Sciatic nerve (tissue), 2 donors: Measurements from ENCODE around the gene CISD3. TPM values are rescaled to one million over a fixed set of nuclear protein-coding genes. Genes with fewer than 3 reads are reported as not detected.

Source experiments
- ATAC-seq: fragments of 200-7000 bp; cut with Tn5 transposase; one replicate; pipeline ENCODE4 v1.9.1; 2020; ENCODE audit warnings: mild to moderate bottlenecking, moderate library complexity
- DNase-seq: peaks from one replicate; pipeline ENCODE4 v3.0.0-alpha.2; 2020; ENCODE audit warnings: low spot score
- intact Hi-C: fragments of 100-400 bp; cut with DNase I; formaldehyde crosslinking; loops from one replicate; pipeline ENCODE4 v1.14.2; 2022
- total RNA-seq: library from RNA; stranded (reverse); fragmentation: NEBNext Ultra II Directional; extraction: Animal tissue kit (Norgen Biotek cat#: 25700); gene quantifications from one replicate; pipeline ENCODE4 v1.2.1, GENCODE V29; 2021
- donor health status: DM: no; HTN: no; CAD: no.
- donor health status: DM: no; HTN: no; CAD: no.

Gene CISD3
- total RNA-seq, 1 donor from 2014 or later = 17.3 TPM

DNA sequence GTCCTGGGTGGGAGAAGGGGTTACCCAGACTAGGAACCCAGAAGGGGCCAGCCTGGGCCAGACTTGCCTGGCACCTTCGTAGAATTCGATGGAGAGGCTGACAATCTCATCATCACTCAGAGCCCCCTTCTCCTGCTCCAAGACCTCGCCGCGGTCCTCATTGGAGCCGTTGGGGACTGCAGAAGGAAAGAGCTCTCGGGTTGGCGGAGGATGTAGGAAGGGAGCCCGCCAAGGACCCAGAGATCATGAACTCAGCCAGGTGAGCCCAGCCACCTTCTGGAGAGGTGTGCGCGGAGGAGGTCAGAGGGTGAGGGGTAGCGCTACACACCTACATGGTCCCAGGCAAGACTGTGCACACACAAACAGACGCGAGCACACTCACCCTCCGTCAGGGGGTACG, 8.5 kb downstream of the CISD3 start:
- intact Hi-C loops = no loop called here
- no peak for DNase-seq
- no peak for ATAC-seq

DNA sequence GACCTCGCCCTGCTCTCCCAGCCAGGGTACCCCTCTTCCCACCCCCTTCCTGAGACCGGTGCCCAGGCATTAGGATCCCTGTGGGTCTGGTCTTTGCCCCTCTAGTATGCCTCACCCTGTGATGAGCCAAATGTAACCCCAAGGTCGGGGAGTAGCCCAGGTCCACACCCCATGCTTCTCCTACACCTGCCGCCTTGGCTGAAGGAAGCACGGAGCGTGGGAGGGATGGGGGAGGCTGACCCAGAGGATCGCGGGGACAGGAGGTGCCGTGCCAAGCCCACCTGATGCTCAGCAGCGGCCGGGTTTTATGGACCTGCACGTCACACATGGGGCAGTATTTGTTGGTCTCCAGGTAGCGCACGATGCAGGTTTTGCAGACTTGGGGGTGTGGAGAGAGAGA, 9.2 kb downstream of the CISD3 start:
- ATAC-seq = no peak
- DNase-seq = no peak
- intact Hi-C loops = no loop called here

DNA sequence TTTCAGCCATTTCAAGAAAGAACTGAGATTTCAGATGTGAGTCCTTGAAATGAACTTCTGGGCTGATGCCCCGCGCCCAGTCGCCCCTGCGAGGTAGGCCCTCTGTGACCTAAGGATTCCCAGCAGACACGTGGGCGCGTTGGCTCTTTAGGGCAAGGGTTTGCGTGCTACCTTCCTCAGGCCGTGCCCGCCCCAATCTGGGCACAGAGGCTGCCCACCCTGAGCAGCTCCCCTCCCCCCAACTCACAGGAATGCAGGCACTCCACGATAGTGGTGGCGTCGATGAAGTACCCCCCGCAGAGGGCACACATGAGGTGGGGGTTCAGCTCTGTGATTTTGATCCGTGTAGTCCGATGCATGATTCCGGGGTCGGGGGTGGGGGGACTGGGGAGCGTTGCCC, 9.9 kb downstream of the CISD3 start:
- no peak for ATAC-seq
- no peak for DNase-seq
- intact Hi-C loops = no loop called here

DNA sequence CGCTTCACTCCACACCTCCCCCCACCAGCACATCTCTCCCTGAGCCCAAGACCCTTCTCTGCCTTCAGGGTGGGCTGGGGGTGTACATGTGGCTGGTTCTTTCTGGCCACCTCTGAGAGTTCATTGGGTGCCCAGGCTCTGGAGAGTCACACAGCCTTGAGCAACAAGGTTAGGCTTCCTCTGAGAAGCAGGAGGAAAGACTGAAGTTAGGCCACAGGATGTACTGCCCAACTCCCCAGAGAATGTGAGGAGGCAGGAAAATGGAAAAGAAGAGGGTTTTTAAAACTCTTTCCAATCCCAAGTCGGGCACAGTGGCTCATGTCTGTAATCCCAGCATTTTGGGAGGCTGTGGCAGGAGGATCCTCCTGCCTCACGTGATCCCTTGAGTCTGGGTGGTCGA, 10.7 kb downstream of the CISD3 start:
- intact Hi-C loops = no loop called here
- ATAC-seq (no peak), DNase-seq (no peak)

GRCh38 chr17:38741461-38741860, 11.3 kb downstream of the CISD3 start:
- ATAC-seq (no peak), DNase-seq (no peak)
- intact Hi-C loops = no loop called here

DNA sequence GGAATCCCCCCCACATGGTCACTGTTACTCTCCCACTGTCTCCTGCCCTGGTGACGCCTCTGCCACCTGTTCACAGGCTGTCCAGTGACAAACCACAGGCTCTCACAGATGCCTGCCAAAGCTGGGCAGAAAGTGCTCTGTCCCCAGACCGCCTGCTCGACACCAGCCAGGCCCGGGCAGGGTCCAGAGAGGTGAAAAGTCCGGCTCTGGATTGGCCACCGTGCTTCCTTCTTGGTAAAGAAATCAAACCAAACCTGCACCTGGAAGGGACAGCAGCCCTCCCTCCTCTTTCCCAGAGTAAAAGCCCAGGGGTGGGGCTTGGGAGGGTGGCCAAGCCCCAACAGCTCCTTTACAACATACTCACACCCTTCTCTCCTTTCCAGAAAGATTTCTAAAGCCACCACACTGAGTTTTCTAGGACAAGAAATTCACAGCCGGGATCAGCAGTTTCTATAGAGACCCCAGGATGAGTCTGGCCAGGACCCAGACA, 11.8 kb downstream of the CISD3 start:
- no peak for DNase-seq
- intact Hi-C loops = no loop called here
- ATAC-seq = peak; percentile 66

GRCh38 chr17:38742411-38743308, 12.5 kb downstream of the CISD3 start:
- ATAC-seq = peak; percentile 84
- intact Hi-C loops = no loop called here
- no peak for DNase-seq

GRCh38 chr17:38743556-38744171, 13.5 kb downstream of the CISD3 start:
- DNase-seq (no peak), ATAC-seq (no peak)
- intact Hi-C loops = no loop called here

DNA sequence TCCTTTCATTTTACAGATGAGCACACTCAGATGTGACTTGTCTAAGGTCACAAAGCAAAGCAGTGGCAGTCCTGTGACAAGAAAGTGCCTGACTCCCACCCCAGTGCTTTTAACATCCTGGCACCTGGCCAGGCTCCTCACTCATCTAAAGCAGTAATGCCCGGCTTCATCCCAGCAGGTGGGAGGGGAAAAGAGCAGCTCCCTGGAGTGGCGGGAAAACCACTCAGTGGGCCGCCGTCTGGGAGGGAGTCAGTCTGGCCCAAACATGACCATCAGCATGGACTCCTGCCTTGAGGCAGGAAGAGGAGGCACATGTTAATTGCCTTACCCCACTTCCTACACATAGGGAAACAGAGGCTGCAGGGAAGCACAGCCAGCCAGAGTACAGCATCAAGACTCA, 15.4 kb downstream of the CISD3 start:
- intact Hi-C loops = no loop called here
- no peak for ATAC-seq
- no peak for DNase-seq

- intact Hi-C loops = no loop called here
Measured at GRCh38 chr17:38746004-38746848, 16.1 kb downstream of the CISD3 start.

GRCh38 chr17:38746849-38747462, 16.8 kb downstream of the CISD3 start:
- intact Hi-C loops = no loop called here
- DNase-seq (no peak), ATAC-seq (no peak)

More at GRCh38 chr17:38746004-38746848, 16.1 kb downstream of the CISD3 start:
- ATAC-seq (no peak), DNase-seq (no peak)

- intact Hi-C loops = no loop called here
- ATAC-seq (no peak), DNase-seq (peak; percentile 80)
Measured at GRCh38 chr17:38747463-38748148, 17.5 kb downstream of the CISD3 start.

- peak; percentile 58 for ATAC-seq
Measured at GRCh38 chr17:38748149-38748891, 18.2 kb downstream of the CISD3 start, which contains the start of gene PCGF2. Gene PCGF2 (minus strand): TSS chr17:38748336. CDS start chr17:38740402, 7,934 bp downstream.

DNA sequence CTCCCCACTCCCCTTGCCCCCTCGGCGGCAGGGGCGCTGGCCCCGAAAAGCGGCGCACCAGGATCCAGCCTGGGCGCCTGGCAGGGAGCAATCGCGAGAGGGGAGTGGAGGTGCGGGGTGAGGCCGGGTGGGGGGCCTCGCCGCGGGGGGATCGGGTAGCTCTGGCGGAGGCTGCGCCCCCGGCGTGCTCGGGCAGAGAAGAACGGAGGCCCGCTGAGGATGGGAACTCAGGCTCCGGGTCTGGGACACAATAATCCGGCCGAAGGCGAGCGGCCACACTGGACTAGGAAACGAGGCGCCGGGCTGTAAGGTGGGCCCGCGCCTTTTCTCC, 18.7 kb downstream of the CISD3 start:
- intact Hi-C loops = no loop called here
- ATAC-seq = no peak
- DNase-seq = no peak

More at GRCh38 chr17:38748149-38748891, 18.2 kb downstream of the CISD3 start, which contains the start of gene PCGF2:
- peak; percentile 97 for DNase-seq
- intact Hi-C loops = no loop called here

DNA sequence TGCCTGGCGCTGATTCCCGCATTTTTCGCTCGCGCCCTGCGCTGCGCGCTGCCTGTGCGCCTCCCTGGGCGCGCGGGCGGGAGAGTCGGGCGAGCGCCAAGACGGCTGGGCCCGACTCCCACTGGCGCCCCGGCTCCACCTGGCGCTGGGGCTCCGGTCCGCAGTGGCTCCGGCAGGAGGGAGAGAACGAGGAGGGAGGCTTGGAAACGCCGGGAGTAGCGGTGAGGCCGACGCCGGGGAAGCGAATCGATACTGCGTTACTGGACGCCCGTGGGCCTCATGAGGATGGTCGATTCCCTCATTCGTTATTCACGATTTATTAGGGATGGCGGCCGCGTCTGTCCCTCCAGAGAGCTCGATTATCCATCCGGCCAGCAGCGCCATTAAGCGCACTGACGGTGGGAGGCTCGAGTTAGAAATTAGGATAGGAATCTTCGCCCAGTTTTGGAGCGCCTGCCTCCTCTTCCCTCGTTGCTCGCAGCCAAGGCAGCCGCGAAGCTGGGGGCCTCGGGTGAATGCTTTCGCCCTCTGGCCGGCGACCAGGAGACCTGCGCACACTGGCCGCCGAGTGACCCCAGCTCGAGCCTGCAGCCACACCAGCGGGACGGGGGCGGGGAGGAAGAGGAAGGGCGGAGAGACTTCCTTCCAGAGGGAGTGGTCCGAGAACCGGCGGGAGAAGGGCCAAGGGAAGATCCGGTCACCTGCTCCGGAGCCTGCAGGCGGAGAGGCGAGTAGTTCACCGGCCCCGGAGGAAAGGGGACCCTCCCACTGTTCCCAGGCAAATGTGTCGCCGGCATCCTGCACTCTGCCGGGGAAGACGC, 19.3 kb downstream of the CISD3 start:
- ATAC-seq (peak; percentile 61), DNase-seq (peak; percentile 92)
- intact Hi-C loops = no loop called here

- DNase-seq = no peak
- intact Hi-C loops = no loop called here
- ATAC-seq = no peak
Measured at GRCh38 chr17:38750044-38750311, 19.8 kb downstream of the CISD3 start.
